CD4-positive, alpha-beta T cell treated with Interferon gamma for 1 hour (primary cell): ENCODE measurements around the gene SEMA3E.
"Not testable (repeated sequence)": the region's sequence is repeated elsewhere in the genome, so short reads cannot be mapped to it uniquely, and the experiment has no call there.

Experiments used
- DNase-seq: peaks from one replicate; pipeline ENCODE4 v3.0.0-alpha.2; 2020

The SEMA3E gene

DNA sequence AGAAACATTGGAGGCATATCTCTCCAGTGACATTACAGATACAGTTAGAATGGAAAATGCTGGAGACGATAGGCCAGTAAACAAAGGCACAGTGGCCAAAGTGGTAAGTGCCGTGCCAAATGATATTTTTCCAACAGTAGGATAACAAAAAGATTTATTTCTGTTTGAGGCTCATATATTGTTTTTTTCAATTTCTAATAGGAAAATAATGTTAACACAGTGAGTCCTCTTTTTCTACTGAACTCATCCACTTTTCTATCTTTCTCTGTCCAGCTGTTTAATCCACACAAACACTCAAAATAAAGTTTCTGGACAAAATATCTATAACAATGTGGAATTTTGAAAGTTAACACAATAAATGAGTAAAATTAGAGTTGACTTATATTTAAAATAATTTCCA is 201.3 kb downstream of the SEMA3E start:
- no peak for DNase-seq

DNA sequence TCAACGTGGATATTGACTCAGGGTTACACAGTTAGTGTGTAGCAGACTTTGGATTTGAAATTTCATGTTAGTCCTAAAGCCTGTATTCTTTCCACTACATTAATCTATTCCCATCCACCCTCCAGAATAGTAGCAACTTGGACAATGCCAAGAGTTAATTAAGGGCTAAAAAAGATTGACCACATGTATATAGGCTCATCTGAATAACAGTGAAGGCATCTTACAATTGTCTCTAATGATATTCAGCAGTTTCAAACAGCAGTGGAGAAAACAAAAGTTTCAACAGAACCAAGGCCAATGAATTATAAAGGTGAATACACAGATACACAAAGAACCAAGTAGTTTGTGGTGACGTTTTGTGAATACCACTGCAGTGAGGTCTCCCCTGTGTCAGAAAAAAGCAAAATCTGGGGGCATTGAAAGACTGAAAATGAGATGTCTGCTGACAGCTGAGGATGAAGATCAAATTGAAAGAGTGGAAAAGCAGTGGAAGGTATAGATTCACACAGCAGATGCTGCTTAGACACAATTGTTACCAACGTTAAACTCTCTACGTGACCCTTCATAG is 202.8 kb downstream of the SEMA3E start:
- no peak for DNase-seq

DNA sequence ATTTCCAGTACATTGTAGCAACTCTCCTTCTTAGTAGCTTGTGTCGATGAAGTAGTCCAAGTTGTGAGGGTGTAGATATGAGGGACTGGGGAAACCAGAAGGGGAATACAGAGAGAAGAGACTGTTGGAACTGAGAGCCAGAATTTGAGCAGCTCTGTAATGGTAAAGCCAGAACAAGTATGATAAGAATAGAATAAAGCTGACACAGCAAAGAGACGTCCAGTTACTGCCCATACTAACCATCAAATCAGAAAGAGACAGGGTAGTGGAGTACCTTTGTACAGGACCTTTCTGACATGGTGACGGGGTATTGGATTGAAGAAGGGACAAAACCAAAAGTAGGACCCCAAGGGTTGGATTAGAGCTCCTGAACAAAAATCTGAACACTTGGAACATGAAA is 206.0 kb downstream of the SEMA3E start:
- no peak for DNase-seq

DNA sequence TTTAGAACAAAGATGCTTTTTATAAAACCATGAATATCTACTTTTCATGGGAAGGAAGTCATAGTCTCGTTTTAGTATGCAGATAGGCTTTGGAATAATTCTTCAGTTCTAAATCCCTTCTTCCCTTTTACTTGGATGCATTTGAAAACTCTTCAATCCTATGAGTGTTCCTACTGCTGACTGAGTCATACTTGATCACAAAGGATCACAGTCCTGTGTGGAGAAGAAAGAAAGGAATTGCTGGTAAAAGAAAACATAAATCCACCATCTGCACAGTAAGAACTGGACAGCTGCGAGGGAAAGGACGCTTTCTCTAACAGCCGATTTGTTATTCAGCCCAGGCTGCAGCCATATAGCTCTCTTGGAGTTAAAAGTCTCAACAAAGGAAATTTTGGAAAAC is 209.9 kb downstream of the SEMA3E start:
- no peak for DNase-seq

DNA sequence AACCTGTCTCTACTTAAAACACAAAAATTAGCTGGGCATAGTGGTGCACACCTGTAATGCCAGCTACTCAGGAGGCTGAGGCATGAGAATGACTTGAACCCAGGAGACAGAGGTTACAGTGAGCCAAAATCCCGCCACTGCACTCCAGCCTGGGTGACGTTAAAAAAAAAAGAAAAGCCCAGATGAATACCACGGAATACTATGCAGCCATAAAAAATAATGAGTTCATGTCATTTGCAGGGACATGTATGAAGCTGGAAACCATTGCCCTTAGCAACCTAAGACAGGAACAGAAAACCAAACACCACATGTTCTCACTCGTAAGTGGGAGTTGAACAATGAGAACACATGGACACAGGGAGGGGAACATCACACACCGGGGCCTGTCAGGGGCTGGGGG is 218.7 kb downstream of the SEMA3E start:
- not testable (repeated sequence) for DNase-seq

DNA sequence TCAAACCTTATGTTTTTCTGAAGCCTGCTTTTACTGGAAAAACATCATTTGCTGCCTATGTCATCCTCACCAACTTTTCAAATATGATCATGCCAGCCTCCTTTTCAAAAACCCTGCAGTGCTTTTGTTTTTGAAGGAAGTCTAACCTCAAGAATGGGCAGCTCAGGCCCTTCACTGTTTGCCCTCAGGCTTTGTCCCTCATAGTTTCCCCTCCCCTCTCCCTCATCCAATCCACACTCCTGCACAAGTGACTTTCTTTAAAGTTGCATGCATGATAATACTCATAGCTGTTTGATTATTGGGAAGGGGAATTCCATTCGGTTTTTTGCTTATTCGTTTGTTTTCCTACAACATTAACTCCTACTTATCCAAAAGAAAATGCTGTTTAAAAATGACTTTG is 219.4 kb downstream of the SEMA3E start:
- no peak for DNase-seq

DNA sequence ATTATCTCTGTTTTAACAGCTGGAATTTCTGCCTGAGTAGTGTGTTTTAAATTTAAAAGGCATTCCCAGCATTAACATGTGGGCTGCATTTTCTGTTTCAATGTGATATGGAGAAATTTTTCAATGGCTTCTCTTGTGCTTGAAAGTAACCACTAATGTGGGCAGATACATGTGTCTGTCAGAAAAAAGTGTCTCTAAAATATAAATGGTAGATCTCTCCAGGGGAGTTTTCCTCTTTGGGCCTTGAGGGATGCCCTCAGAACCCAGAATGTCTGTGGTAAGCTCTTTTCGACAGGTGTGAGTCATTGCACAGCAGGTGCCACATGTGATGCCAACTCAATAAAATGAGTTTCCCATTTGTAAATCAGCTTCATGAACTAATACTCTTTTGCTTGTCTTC is 221.1 kb downstream of the SEMA3E start:
- DNase-seq: no peak

DNA sequence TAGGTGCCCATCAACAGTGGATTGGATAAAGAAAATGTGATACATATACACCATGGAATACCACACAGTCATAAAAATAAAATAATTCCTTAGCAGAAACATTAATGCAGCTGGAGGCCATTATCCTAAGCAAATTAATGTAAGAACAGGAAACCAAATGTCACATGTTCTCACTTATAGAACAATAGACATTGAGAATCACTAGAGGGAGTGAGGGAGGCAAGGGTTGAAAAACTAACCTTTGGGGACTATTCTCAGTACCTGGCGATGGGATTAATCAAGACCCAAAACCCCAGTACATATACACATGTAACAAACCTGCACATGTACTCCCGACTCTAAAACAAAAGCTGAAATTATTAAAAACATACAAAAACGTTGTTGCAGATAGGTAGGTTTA is 222.6 kb downstream of the SEMA3E start:
- DNase-seq: no peak

DNA sequence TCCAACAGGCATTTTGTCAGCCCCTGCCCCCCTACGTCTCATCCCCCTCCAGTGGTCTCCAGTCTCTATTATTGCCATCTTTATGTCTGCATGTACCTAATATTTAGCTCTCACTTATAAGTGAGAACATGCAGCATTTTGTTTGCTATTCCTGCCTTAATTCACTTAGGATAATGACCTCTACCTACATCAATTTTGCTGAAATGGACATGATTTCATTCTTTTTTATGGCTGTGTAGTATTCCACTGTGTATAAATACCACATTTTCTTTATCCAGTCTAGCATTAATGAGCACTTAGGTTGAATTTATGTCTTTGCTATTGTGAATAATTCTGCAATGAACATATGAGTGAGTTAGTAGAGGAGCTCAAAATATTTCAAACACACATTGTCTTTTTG is 229.9 kb downstream of the SEMA3E start:
- no peak for DNase-seq

DNA sequence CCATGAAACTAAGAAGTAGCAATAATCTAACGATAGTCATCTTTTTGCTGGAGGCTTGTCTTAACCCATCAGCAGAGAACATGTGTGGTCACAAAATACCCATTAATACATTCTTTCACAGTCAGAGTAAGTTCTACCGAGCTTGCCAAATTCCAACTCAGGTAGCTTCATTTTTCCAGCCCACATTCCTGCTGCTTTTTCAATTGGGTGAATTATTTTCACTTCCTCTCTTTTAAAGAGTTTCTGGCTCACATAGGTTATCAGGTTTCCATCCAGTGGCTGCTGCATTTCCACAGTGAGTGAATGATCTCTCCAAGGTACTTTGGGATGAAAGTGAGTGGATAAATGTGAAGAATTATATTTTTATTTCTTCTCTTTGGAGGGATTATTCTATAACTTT is 233.1 kb downstream of the SEMA3E start:
- DNase-seq: no peak

DNA sequence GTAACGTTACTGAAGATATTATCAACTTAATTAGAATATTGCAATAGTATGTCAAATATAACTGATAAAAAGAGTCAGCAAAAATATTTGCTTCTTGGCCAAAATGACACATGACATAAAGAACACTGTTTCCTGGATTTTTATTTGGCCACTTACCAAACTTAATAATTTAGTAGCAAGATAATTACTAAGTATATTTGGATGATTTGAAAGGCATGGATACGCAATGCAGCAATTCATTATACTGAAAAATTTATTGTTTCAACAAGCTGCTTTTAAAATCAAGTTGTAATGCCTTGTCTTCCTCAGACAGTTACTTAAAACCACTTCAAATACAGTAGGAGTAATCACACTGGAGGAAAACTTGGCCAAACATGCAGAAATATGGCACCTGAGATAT is 234.0 kb downstream of the SEMA3E start:
- no peak for DNase-seq

DNA sequence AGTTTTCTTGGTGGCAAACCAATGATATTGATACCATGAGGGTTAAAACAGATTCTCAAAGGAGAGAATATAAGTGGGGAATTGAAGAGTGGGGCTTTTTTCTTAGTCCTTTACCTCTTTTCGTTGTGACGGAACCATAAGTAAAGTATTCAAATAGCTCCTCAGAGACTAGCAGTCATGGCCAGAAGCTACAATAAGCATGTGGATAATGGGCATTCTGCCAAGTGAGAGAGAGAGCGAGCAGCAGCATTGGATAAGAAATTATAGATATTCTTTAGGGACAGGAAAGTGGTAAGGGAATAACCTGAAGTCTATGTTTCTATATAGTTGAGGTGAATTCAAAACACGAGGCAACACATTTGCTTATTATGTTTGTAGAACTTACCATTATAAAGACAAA is 235.1 kb downstream of the SEMA3E start:
- no peak for DNase-seq

DNA sequence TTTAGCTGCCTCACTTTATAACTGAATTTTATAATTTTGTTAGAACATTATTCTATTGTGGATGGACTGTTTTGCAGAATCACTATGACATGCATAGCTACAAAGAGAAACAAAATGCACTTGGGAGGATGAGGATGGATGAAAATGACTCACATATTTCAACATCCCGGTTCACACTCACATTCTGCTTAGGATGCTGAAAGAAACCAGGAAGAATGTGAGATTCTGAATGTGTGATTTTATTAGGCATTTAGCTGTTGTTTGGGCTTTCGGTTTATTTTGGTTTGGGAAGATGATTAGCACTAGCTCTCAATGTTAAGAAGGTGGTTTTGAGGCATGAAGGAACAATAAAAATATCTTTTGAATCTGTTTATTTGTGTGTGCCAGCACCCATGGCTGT is 235.5 kb downstream of the SEMA3E start:
- no peak for DNase-seq

DNA sequence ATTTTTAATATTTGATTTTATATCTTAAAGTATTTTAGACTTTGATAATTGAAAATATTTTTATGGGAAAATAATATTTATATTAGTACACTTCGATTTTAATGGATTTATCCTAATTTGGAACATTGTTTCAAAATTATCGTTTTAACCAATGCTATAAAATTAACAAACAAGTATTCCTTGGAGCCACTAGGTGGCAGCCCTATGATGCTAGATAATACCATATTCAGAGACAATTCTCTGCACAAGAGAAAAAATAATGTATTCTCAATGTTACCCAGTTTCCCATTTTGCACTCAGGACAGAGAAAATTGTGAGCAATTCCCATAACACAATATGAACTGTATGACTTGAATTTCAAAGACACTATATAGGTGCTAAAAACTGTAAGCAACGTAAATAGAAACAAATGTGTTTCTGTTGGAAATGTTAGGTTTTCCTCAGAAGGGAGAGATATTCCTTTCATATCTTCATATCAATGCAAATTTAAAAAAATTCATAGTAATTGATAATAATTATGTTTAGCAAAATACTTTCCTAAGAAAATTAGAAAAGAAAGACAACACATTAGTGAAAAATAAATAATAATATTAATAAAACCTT is 237.8 kb downstream of the SEMA3E start:
- no peak for DNase-seq

DNA sequence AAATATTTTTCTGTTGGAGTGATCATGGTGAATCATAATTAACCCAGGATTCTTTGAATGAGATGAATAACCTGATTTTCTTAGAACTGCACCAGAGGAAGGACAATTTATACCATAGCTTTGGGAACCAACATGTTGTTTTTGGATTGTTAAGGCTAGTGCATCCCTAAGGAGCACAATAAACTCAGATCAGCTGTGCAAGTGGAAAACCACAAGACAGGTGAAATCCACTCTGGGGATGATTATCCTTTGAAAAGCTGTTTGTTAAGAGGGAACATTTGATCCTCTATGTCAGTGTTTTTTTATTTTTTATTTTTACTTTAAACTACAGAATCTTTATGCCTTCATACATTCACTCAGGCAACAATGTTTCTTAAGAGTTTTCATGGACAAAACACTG is 254.2 kb downstream of the SEMA3E start:
- DNase-seq: no peak

DNA sequence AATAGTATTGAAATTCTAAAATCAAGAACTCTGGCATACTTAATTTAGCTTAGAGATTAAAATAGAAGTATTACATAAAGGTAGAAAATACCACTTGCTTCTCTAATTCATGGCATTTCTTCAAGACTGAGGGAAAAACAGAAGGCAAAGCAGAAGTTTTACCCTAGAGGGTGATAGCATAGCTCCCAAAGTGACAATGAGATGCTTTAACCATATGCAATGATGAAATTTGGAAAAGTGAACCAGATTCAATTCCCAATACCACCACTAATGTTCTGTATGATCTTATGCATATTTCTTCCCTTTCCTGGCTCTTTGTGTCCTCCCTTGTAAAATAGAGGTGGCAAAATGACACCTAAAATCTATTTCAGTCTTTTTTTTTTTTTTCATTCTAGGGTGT is 260.5 kb downstream of the SEMA3E start:
- no peak for DNase-seq

DNA sequence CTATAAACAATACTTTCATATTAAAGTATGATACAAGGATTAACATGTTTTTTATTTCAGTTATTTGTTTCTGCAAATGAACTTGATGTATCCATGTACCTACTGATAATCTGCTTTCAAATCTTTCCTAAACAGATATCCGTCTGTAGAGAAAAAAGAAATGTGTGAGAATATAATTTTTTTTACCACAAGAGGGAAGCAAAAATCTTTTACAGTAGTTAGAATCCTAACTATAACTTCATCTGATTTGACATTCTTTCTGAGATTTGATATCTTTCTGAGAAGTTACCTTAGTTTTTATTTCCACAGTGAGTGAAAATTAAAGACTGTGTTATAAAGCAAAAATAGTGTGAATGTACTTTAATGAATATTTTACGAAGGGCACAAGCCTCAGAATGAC is 282.3 kb downstream of the SEMA3E start:
- no peak for DNase-seq

DNA sequence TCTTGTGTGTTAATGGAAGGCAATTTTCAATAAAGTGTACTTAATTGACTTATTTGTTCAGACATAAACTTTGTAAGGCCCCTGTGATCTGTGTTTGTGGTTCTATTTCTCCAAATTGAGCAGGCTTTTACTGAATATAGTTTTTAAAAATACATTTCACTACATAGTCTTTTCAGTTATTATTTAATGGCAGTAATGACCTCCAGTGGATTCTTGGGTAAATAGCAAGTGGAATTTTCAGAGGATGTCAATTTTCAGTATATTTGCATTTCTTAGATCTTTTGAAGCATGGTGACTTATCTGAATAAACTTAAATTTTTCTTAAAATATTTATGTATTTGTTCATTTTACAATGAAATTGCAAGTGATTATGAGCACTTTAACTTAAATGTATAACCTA is 283.2 kb downstream of the SEMA3E start:
- no peak for DNase-seq

DNA sequence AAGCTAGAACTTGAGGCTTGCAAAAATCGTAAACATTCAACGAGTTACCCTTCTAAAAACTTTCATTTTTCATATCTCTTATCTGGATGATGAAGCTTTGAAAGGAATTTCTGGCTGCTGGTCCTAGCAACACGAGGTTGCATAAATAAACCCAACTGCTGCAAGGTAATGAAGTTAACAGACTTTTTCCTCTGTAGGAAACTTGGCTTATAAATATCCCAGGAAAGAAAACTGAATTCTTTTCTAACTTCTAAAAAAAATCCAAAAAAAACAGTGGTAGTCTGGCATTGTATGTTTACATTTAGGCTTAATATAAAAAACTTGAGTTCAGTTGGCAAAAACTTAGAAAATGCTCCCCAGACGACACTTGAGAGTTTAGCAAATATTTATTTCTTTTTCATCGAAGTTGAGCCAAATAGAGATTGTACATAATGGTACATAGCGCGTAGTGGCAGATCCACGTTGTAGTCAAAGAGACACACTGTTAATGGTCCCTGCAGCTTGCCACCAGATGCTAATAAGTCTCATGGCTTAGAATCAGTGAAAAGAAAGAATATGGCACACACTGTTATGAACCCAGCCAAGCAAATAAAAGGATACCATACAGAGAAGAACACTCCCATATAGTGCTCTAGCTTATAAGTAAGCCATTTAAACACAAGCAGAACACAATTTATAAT is 285.9 kb downstream of the SEMA3E start:
- no peak for DNase-seq

DNA sequence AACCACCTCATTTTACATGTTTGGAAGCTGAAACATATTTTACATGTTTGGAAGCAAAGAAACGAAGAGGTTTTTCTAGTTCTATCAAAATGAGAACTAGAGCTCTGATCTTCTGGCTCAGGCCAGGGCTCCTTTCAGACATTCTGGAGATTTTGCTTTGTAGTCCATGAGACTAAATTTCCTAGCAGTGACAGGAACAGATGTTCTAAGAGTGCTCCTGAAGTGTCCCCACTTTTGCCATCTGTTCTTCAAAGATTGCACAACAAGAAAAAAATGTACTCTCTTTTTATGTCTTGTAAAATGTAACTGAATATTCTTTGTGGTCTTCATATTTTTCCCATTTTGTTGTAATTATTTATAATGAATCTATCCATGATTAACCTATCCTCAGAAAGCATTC is 289.8 kb downstream of the SEMA3E start:
- DNase-seq: no peak

DNA sequence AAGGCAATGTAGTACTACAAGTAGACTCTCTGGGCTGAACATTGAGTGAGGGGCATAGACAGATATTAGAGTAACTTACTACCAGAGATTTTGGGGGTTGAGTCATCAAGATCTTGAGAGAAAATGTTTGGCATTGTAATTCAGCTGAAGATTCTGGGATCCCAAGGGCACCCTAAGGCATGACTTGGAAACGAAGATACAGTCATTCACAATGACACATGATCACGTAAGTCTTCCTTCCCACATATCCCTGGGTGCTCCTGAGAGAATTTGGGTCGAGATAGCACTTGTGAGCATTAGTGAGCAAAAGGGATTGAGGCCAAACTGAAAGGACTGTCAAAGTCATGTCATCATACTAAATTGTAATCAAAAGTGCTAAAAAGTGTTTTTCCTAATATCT is 293.8 kb downstream of the SEMA3E start:
- no peak for DNase-seq

DNA sequence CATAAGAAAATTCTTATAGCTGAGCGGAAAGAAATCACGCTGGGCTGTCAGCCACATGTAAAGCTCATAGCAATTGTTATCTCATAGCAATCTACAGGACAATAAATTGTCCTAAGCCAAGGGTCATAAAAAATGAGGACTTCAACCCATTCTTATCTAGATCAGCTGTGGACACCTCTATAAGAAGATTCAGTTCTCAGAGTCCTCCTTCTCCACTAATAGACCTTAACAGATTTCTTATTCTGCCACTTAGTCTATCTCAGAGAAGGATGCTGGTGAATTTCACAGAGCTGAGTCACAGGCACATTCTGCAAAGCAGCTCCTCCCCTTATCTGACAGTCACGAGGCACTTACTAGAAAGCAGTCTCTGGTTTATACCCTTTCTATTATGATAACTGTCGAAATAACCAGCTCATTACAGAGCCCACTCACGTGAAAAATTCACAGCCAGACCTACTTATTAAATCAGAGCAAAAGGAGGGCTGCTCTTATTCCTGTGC is 300.9 kb downstream of the SEMA3E start:
- no peak for DNase-seq

DNA sequence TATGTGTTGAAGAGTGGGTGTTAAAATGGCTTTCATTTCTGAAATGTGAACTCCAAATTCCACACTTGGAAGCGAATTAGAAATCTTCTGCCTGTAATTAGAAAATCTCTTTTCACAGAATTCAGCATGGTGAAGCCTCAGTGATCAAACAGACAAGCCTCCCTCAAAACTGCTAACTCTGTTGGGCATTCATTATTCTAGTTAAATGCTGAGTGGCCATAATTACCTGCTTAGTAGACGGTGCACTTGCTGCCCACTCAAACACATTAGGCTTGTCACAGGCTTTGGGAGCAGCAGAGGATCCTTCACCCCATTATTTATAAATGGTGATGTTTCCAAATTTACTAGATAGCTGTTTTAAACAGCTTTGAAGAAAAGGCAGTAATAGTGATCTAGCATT is 309.0 kb downstream of the SEMA3E start:
- DNase-seq: no peak

DNA sequence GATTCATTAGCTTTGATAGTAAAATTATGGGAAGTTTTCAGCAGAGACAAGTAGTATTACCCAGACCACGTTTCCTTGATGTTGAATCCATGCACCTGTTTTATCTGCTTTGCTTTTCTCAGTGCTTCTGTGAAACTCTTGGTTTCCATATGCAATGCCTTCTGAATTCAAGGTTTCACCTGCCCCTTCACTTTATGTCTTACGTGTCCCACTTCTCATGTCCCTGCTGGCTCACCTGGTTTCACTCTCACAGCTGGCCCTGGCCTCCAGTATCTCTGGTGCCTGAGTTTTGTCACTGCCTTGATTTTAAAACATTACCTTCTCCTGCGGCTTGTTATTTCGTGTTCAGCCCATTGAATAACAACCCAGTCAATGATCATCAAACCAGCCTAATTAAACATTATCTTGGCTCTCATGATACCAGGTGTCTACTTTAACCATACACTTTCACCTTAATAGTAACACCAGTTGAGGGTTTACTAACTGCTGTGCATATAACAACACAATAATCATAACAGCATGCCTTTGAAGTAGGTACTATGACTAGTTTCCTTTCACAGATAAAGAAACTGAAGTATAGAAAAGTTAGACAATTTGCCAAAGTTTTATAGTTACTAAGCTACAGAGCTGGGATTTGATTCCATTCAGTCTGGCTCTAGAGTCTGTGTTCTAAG is 310.5 kb downstream of the SEMA3E start:
- DNase-seq: no peak
